RWPE2 (cell line): Measurements from ENCODE around the gene LRRC75B.

Experiments used
- ATAC-seq: fragments of 200-7000 bp; cut with Tn5 transposase; 3 replicates; pipeline ENCODE4 v1.9.1; 2021; ENCODE audit warnings: low read depth
- DNase-seq: peaks from one replicate; pipeline ENCODE4 v3.0.0-alpha.2; 2020; ENCODE audit warnings: low spot score
- H3K27ac ChIP-seq: fragments of 450-650 bp; 2 replicates; pipeline ENCODE4 v1.5.1; 2017; ENCODE audit warnings: mild to moderate bottlenecking; ENCODE audit not compliant: poor library complexity, severe bottlenecking
- H3K27me3 ChIP-seq: fragments of 250-450 bp; sonication (Bioruptor Pico); 2 replicates; pipeline ENCODE4 v1.5.1; 2021; ENCODE audit warnings: mild to moderate bottlenecking, moderate library complexity; ENCODE audit not compliant: insufficient read depth, poor library complexity, severe bottlenecking
- H3K36me3 ChIP-seq: fragments of 250-450 bp; sonication (Bioruptor Pico); 2 replicates; pipeline ENCODE4 v1.5.1; 2020; ENCODE audit warnings: low read depth, mild to moderate bottlenecking, moderate library complexity
- H3K4me1 ChIP-seq: fragments of 250-450 bp; sonication (Bioruptor Pico); 2 replicates; pipeline ENCODE4 v1.5.1; 2021; ENCODE audit warnings: mild to moderate bottlenecking, moderate library complexity; ENCODE audit not compliant: insufficient read depth, poor library complexity, severe bottlenecking
- H3K4me3 ChIP-seq: fragments of 250-450 bp; sonication (Bioruptor Pico); 2 replicates; pipeline ENCODE4 v1.5.1; 2021; ENCODE audit warnings: mild to moderate bottlenecking, moderate library complexity; ENCODE audit not compliant: severe bottlenecking
- H3K9me3 ChIP-seq: fragments of 250-450 bp; sonication (Bioruptor Pico); 2 replicates; pipeline ENCODE4 v1.5.1; 2021; ENCODE audit warnings: mild to moderate bottlenecking, moderate library complexity; ENCODE audit not compliant: severe bottlenecking
- CTCF ChIP-seq: fragments of 450-650 bp; IDR thresholded peaks from one replicate; pipeline ENCODE4 v1.5.1; 2017; ENCODE audit warnings: mild to moderate bottlenecking, moderate library complexity; ENCODE audit not compliant: poor library complexity, severe bottlenecking

Gene LRRC75B

GRCh38 chr22:24591286-24591830 lies 1.5 kb downstream of the LRRC75B start:
- Histone ChIP-seq H3K27ac (no peak overlapping the region), H3K36me3 (no peaks in the 10 kb centered on the region), H3K4me3 (no peak overlapping the region), H3K27me3 (no peaks in the 10 kb centered on the region), H3K9me3 (no peaks in the 10 kb centered on the region), H3K4me1 (peaks cover 4% of the 10 kb centered on the region)
- ATAC-seq (no peak), DNase-seq (no peak)
- TF ChIP-seq CTCF: no peak

GRCh38 chr22:24590596-24591173 lies 2.2 kb downstream of the LRRC75B start:
- no peak overlapping the region for H3K4me3 ChIP-seq
- no peaks in the 10 kb centered on the region for H3K9me3 ChIP-seq
- no peak for DNase-seq
- no peak for TF ChIP-seq CTCF
- H3K36me3 ChIP-seq: no peaks in the 10 kb centered on the region
- no peaks in the 10 kb centered on the region for H3K27me3 ChIP-seq
- no peak for ATAC-seq
- H3K27ac ChIP-seq: no peak overlapping the region
- peaks cover 4% of the 10 kb centered on the region for H3K4me1 ChIP-seq

- DNase-seq (no peak), ATAC-seq (no peak)
- Histone ChIP-seq H3K27me3 (no peaks in the 10 kb centered on the region), H3K36me3 (no peaks in the 10 kb centered on the region), H3K9me3 (no peaks in the 10 kb centered on the region), H3K4me1 (peaks cover 4% of the 10 kb centered on the region), H3K4me3 (no peak overlapping the region), H3K27ac (no peak overlapping the region)
- no peak for TF ChIP-seq CTCF
These were observed 3.3 kb downstream of the LRRC75B start for GRCh38 chr22:24589518-24590030.

- Histone ChIP-seq H3K9me3 (no peaks in the 10 kb centered on the region), H3K36me3 (no peaks in the 10 kb centered on the region), H3K27me3 (no peaks in the 10 kb centered on the region), H3K4me3 (no peak overlapping the region), H3K4me1 (peaks cover 4% of the 10 kb centered on the region), H3K27ac (no peak overlapping the region)
- ATAC-seq (no peak), DNase-seq (no peak)
- no peak for TF ChIP-seq CTCF
These were observed 4.0 kb downstream of the LRRC75B start for GRCh38 chr22:24588757-24589481.
